H9 (cell line): ENCODE measurements around the gene ARID1A. TPM values are rescaled to one million over a fixed set of nuclear protein-coding genes. Genes with fewer than 3 reads are reported as not detected.

ENCODE experiments used
- DNase-seq: peaks from one replicate; pipeline ENCODE4 v3.0.0-alpha.2; 2017
- H2AFZ ChIP-seq: one replicate; pipeline ENCODE4 v1.6.1; 2013; ENCODE audit warnings: mild to moderate bottlenecking, low read length, control low read depth, moderate library complexity
- H2AK5ac ChIP-seq: 2 replicates; pipeline ENCODE4 v1.6.1; 2013; ENCODE audit warnings: low read length, control low read depth, mixed read lengths; ENCODE audit not compliant: insufficient read length
- H2BK120ac ChIP-seq: one replicate; pipeline ENCODE4 v1.6.1; 2013; ENCODE audit warnings: low read depth, mild to moderate bottlenecking, low read length, control low read depth, inconsistent platforms; ENCODE audit not compliant: poor library complexity, severe bottlenecking
- H2BK12ac ChIP-seq: 2 replicates; pipeline ENCODE4 v1.6.1; 2013; ENCODE audit warnings: low read length, control low read depth, mixed read lengths, low read depth; ENCODE audit not compliant: insufficient read length
- H2BK15ac ChIP-seq: 2 replicates; pipeline ENCODE4 v1.6.1; 2013; ENCODE audit warnings: low read depth, low read length, control low read depth
- H2BK20ac ChIP-seq: one replicate; pipeline ENCODE4 v1.6.1; 2013; ENCODE audit warnings: low read depth, mild to moderate bottlenecking, low read length, control low read depth, inconsistent platforms; ENCODE audit not compliant: poor library complexity, severe bottlenecking
- H2BK5ac ChIP-seq: 2 replicates; pipeline ENCODE4 v1.6.1; 2013; ENCODE audit warnings: low read length, control low read depth, mixed read lengths; ENCODE audit not compliant: insufficient read length
- H3K14ac ChIP-seq: 2 replicates; pipeline ENCODE4 v1.6.1; 2013; ENCODE audit warnings: low read length, control low read depth; ENCODE audit not compliant: insufficient read depth
- H3K18ac ChIP-seq: 2 replicates; pipeline ENCODE4 v1.6.1; 2013; ENCODE audit warnings: low read depth, mild to moderate bottlenecking, mixed read lengths, low read length, control low read depth; ENCODE audit not compliant: insufficient read length
- H3K23ac ChIP-seq: 2 replicates; pipeline ENCODE4 v1.6.1; 2013; ENCODE audit warnings: low read length, control low read depth, mixed read lengths, low read depth; ENCODE audit not compliant: insufficient read length
- H3K23me2 ChIP-seq: 2 replicates; pipeline ENCODE4 v1.6.1; 2013; ENCODE audit warnings: low read depth, mild to moderate bottlenecking, mixed read lengths, low read length, control low read depth; ENCODE audit not compliant: insufficient read length, poor library complexity, severe bottlenecking
- H3K27ac ChIP-seq: 2 replicates; pipeline ENCODE4 v1.5.1; 2013; ENCODE audit warnings: low read length, control low read depth, mixed read lengths, low read depth; ENCODE audit not compliant: insufficient read length
- H3K27me3 ChIP-seq: 2 replicates; pipeline ENCODE4 v1.6.1; 2013; ENCODE audit warnings: low read length, control low read depth, inconsistent platforms; ENCODE audit not compliant: insufficient read depth
- H3K4ac ChIP-seq: 2 replicates; pipeline ENCODE4 v1.6.1; 2013; ENCODE audit warnings: low read depth, mild to moderate bottlenecking, control low read depth, inconsistent platforms, low read length, moderate library complexity
- H3K4me1 ChIP-seq: 2 replicates; pipeline ENCODE4 v1.6.1; 2013; ENCODE audit warnings: low read length, control low read depth, inconsistent platforms; ENCODE audit not compliant: insufficient read depth
- H3K4me2 ChIP-seq: 2 replicates; pipeline ENCODE4 v1.6.1; 2013; ENCODE audit warnings: low read length, control low read depth, mixed read lengths; ENCODE audit not compliant: insufficient read length, insufficient read depth
- H3K56ac ChIP-seq: 2 replicates; pipeline ENCODE4 v1.6.1; 2013; ENCODE audit warnings: low read depth, mild to moderate bottlenecking, mixed read lengths, low read length, control low read depth; ENCODE audit not compliant: insufficient read length
- H3K79me1 ChIP-seq: 2 replicates; pipeline ENCODE4 v1.6.1; 2013; ENCODE audit warnings: low read depth, mild to moderate bottlenecking, moderate library complexity, low read length, control low read depth, inconsistent platforms; ENCODE audit not compliant: insufficient read depth, poor library complexity, severe bottlenecking
- H3K79me2 ChIP-seq: 2 replicates; pipeline ENCODE4 v1.6.1; 2013; ENCODE audit warnings: low read length, control low read depth, inconsistent platforms; ENCODE audit not compliant: insufficient read depth
- H3K9ac ChIP-seq: 2 replicates; pipeline ENCODE4 v1.6.1; 2013; ENCODE audit warnings: low read length, control low read depth, mixed read lengths; ENCODE audit not compliant: insufficient read length; ENCODE audit errors: extremely low read depth
- H3K9me3 ChIP-seq: one replicate; pipeline ENCODE4 v1.6.1; 2013; ENCODE audit warnings: low read depth, low read length, inconsistent platforms; ENCODE audit not compliant: control insufficient read depth
- H3T11ph ChIP-seq: one replicate; pipeline ENCODE4 v1.6.1; 2013; ENCODE audit warnings: mild to moderate bottlenecking, low read length, control low read depth, inconsistent platforms
- H4K20me1 ChIP-seq: one replicate; pipeline ENCODE4 v1.6.1; 2013; ENCODE audit not compliant: control insufficient read depth, insufficient read length, insufficient read depth
- H4K5ac ChIP-seq: 2 replicates; pipeline ENCODE4 v1.6.1; 2013; ENCODE audit warnings: low read depth, mild to moderate bottlenecking, mixed read lengths, low read length, control low read depth; ENCODE audit not compliant: insufficient read length
- H4K8ac ChIP-seq: replicated peaks from 2 replicates; pipeline ENCODE4 v1.6.1; 2013; ENCODE audit warnings: low read length, control low read depth, mixed read lengths, low read depth; ENCODE audit not compliant: insufficient read length
- H4K91ac ChIP-seq: 2 replicates; pipeline ENCODE4 v1.6.1; 2013; ENCODE audit warnings: low read depth, mild to moderate bottlenecking, moderate library complexity, mixed read lengths, low read length, control low read depth; ENCODE audit not compliant: insufficient read length
- H3K27ac Mint-ChIP-seq, 3 experiments: 2 replicates in 2 of 3; 3 replicates in 1 of 3; pipeline ENCODE4 v1.8.0; 2020 to 2021; ENCODE audit warnings: mixed read lengths in 3 of 3, mild to moderate bottlenecking in 1 of 3, moderate library complexity in 1 of 3
- H3K27me3 Mint-ChIP-seq: 2 replicates; pipeline ENCODE4 v1.8.0; 2021; ENCODE audit warnings: low read depth, mild to moderate bottlenecking, moderate library complexity, mixed read lengths
- H3K36me3 Mint-ChIP-seq, 3 experiments: 2 replicates in 2 of 3; 3 replicates in 1 of 3; pipeline ENCODE4 v1.8.0; 2020 to 2021; ENCODE audit warnings: low read depth in 3 of 3, mixed read lengths in 3 of 3; ENCODE audit not compliant: insufficient read depth in 1 of 3
- H3K4me1 Mint-ChIP-seq, 2 experiments: 2 replicates each; pipeline ENCODE4 v1.8.0; 2020; ENCODE audit warnings: mixed read lengths in 2 of 2
- H3K4me3 Mint-ChIP-seq, 2 experiments: 2 replicates in 1 of 2; 3 replicates in 1 of 2; pipeline ENCODE4 v1.8.0; 2020 to 2021; ENCODE audit warnings: mild to moderate bottlenecking in 2 of 2, mixed read lengths in 2 of 2, moderate library complexity in 1 of 2
- H3K9me3 Mint-ChIP-seq, 2 experiments: 2 replicates in 1 of 2; 3 replicates in 1 of 2; pipeline ENCODE4 v1.8.0; 2020; ENCODE audit warnings: mild to moderate bottlenecking in 2 of 2, mixed read lengths in 2 of 2, moderate library complexity in 1 of 2
- CTCF ChIP-seq: fragments of 200-600 bp; sonication (generic); conservative IDR thresholded peaks from 3 replicates; pipeline ENCODE4 v1.8.0; 2021; ENCODE audit warnings: antibody characterized with exemption, mild to moderate bottlenecking
- WGBS: extraction: QIAGEN DNeasy Blood & Tissue Kit; methylation state at CpG from one replicate; pipeline ENCODE4 v1.1.7; 2013; ENCODE audit warnings: missing lambda C conversion rate, low lambda C conversion rate, mixed read lengths; ENCODE audit not compliant: insufficient read length; ENCODE audit errors: extremely low coverage; 5-methylcytosine and 5-hydroxymethylcytosine counted together
- total RNA-seq: library from RNA; stranded (reverse); gene quantifications from 2 replicates; pipeline ENCODE4 v1.2.1, GENCODE V29; 2021

The ARID1A gene
- total RNA-seq, 1 experiment from 2014 or later, result 147 TPM

GRCh38 chr1:26814893-26815292 is 119.1 kb downstream of the ARID1A start:
- no peak for TF ChIP-seq CTCF
- no peak overlapping the region for H2BK15ac ChIP-seq
- Mint-ChIP-seq H3K9me3 (peaks cover 10 to 11% of the 10 kb centered on the region in 2 experiments), H3K4me3 (no peak overlapping the region), H3K27me3 (peaks cover 8% of the 10 kb centered on the region), H3K36me3 (peaks cover 0 to 5% (median 3%) of the 10 kb centered on the region in 3 experiments; a peak in 4 of 7 replicates), H3K4me1 (no peaks in the 10 kb centered on the region), H3K27ac (no peak overlapping the region; a peak in 1 of 7 replicates)
- no peak overlapping the region for H3K18ac ChIP-seq
- no peak overlapping the region for H3T11ph ChIP-seq
- H3K9ac ChIP-seq, result no peak overlapping the region
- no peak for DNase-seq
- no peaks in the 10 kb centered on the region for H3K79me1 ChIP-seq
- no peaks in the 10 kb centered on the region for H3K79me2 ChIP-seq
- H2BK20ac ChIP-seq, result no peak overlapping the region
- H3K27me3 ChIP-seq, result no peaks in the 10 kb centered on the region
- no peak overlapping the region for H3K4me2 ChIP-seq
- WGBS, result no CpG with 5 or more reads among the region's 3 CpGs
- no peak overlapping the region for H3K23ac ChIP-seq
- no peak overlapping the region for H3K56ac ChIP-seq
- no peak overlapping the region for H2BK120ac ChIP-seq
- H3K4me1 ChIP-seq, result no peaks in the 10 kb centered on the region
- no peak overlapping the region for H2AFZ ChIP-seq
- H2BK12ac ChIP-seq, result no peak overlapping the region
- no peak overlapping the region for H3K14ac ChIP-seq
- H4K91ac ChIP-seq, result no peak overlapping the region
- no peaks in the 10 kb centered on the region for H3K23me2 ChIP-seq
- no peak overlapping the region for H4K8ac ChIP-seq
- no peak overlapping the region for H2AK5ac ChIP-seq
- H3K4ac ChIP-seq, result no peak overlapping the region
- no peak overlapping the region for H4K5ac ChIP-seq
- no peak overlapping the region for H2BK5ac ChIP-seq
- H3K27ac ChIP-seq, result no peak overlapping the region
- no peaks in the 10 kb centered on the region for H4K20me1 ChIP-seq
- H3K9me3 ChIP-seq, result no peaks in the 10 kb centered on the region
